GM11168 (cell line): ENCODE results near the gene TROAP.
"Not testable (repeated sequence)": the region's sequence is repeated elsewhere in the genome, so short reads cannot be mapped to it uniquely, and the experiment has no call there.

Source experiments
- in situ Hi-C: fragments of 300-500 bp; cut with MboI; formaldehyde crosslinking; loops from one replicate; pipeline ENCODE4 v1.12.0; 2022; ENCODE audit warnings: low sequenced_read_pairs; ENCODE audit not compliant: unreplicated experiment

Gene TROAP

GRCh38 chr12:49293056-49293956 is 29.7 kb upstream of the TROAP start:
- in situ Hi-C loops: loop anchor here (5.0 kb wide), 1 partner anchor 44 kb away; the partner anchor contains the start of gene C1QL4

DNA sequence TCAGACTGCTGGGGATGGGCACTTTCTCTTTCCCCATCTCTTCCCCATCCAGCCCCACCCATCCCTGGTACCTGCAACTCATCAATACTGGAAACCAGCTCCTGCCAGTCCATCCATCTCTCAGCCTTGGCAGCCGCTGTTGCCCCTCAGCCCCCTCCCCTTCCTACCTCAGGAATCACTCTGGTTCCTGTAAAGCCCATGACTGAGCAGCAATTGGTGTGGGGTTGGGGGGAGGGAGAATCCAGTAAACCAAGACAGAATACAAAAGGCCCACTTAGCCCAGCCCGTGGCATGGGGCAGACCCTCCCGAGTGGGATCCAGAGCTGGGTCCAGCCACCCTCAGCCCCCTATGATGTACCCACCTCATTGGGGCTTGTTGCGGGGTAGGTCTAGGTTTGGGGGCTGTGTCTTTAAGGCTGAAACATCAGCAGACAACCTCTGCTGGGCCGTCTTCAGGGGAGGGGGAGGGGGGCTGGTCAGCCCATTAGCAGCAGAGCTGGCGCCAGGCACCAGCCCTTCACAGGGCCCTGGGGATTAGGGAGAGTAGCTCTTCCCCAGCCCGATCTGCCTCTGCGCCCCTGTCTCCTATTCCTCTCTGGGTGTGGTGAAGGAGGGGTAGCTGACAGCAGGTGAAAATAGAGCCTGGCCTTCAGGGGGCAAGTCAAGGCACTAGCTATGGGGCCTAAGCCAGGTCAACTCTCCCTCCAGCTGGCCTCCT is 28.8 kb upstream of the TROAP start:
- in situ Hi-C loops: loop anchor here (5.0 kb wide), 1 partner anchor 43 kb away; the partner anchor contains the start of gene C1QL4

- in situ Hi-C loops: loop anchor here (5.0 kb wide), 1 partner anchor 43 kb away; the partner anchor contains the start of gene C1QL4
Measured at GRCh38 chr12:49294804-49295081, 28.3 kb upstream of the TROAP start.

GRCh38 chr12:49295082-49295936 is 27.7 kb upstream of the TROAP start, which contains the start of gene PRPH:
Gene PRPH, plus strand, starts transcription at chr12:49295147. Its CDS starts 54 bp downstream, at chr12:49295201.
- in situ Hi-C loops: no loop called here

DNA sequence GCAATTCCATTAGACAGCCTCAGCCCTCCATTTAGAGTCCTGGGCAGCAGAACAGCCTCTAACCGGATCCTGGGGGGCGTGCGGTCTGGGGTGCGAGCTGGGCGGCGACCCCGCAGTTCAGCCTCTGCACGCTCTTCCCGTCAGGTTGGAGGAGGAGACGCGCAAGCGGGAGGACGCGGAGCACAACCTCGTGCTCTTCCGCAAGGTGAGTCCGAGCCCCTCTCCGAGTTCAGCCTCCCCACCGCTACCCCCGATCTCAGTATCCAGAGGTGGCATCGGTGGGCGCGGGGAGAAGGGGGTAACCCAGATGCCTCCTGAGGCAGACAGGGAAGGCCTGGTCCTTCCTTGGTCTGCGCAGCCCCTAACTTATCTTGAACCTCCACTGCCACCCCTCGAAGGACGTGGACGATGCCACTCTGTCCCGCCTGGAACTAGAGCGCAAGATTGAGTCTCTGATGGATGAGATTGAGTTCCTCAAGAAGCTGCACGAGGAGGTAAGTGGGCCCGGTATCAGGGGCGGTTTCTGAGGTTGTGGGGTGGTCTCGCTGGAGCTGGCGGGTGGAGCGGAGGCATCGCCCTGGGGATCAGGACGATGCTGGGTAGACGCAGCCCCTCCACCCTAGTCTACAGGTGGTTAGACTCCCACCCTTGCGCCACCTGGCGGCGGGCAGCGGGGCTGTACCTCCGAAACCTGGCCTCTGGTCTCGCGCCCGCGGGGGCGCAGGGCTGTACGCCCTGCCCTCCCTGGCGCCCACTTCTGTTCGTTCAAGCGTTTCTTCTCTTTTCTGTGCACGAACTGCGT is 26.8 kb upstream of the TROAP start:
- in situ Hi-C loops: no loop called here

DNA sequence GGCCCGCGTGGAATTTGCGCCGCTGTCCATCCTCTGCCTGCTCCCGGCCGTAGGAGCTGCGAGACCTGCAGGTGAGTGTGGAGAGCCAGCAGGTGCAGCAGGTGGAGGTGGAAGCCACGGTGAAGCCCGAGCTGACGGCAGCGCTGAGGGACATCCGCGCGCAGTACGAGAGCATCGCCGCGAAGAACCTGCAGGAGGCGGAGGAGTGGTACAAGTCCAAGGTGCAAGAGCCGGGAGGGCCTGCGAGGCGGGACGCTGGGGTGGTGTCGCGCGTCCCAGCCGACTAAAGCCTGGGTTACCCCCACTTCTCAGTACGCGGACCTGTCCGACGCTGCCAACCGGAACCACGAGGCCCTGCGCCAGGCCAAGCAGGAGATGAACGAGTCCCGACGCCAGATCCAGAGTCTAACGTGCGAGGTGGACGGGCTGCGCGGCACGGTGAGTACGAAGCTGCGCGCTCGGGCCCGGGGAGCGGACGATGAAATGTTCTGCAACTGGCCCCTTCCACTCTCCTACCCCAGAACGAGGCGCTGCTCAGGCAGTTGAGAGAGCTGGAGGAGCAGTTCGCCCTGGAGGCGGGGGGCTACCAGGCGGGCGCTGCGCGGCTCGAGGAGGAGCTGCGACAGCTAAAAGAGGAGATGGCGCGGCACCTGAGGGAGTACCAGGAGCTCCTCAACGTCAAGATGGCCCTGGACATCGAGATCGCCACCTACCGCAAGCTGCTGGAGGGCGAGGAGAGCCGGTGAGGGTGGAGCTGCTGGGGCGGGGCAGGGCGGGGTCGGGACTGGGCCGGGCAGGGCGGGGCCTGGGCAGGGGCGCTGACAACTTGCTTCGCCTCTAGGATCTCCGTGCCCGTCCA is 26.0 kb upstream of the TROAP start:
- in situ Hi-C loops: no loop called here

GRCh38 chr12:49297695-49298060 is 25.4 kb upstream of the TROAP start:
- in situ Hi-C loops: no loop called here

DNA sequence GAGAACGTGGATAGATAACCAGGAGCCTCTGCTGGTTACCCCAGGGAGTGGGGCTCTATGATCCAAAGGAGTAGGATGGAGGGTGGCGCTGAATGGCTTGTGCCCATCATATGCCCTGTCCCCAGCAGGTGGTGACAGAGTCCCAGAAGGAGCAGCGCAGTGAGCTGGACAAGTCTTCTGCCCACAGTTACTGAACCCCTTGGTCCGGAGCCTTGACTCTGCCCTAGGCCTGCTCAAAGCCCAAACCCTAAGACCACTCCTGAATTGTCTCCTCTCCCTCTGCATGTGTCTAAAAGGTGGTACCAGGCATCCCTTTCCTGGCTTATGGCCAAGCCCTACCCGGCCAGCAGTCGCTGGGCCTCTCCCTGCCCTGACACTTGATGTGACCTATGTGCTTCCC is 24.9 kb upstream of the TROAP start:
- in situ Hi-C loops: no loop called here

- in situ Hi-C loops: no loop called here
Measured at GRCh38 chr12:49301760-49302159, 21.3 kb upstream of the TROAP start.

DNA sequence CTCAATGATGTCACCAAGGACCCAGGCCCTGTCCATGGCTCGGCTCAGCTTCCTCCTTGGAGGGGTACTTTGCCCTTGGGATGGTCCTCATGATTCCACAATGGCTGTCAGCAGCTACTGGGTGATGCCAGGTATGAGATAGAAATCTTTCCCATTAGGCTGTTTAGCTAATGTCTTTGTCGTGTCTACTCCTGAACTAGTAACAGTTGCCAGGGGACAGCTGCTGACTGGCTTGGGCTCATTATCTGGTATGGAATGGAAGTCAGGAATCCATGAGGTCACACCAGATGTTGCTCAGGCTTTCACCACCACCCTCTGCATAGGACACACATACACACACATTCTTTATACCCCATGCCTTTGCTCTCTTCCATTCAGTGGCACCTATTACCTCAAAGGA is 18.9 kb upstream of the TROAP start:
- in situ Hi-C loops: no loop called here

- in situ Hi-C loops: no loop called here
Measured at GRCh38 chr12:49305762-49306510, 17.1 kb upstream of the TROAP start.

- in situ Hi-C loops: no loop called here
Measured at GRCh38 chr12:49309386-49309785, 13.7 kb upstream of the TROAP start.

DNA sequence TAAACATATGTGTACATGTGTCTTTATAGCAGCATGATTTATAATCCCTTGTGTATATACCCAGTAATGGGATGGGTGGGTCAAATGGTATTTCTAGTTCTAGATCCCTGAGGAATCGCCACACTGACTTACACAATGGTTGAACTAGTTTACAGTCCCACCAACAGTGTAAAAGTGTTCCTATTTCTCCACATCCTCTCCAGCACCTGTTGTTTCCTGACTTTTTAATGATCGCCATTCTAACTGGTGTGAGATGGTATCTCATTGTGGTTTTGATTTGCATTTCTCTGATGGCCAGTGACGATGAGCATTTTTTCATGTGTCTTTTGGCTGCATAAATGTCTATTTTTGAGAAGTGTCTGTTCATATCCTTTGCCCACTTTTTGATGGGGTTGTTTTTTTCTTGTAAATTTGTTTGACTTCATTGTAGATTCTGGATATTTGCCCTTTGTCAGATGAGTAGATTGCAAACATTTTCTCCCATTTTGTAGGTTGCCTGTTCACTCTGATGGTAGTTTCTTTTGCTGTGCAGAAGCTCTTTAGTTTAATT is 12.5 kb upstream of the TROAP start:
- in situ Hi-C loops: not testable (repeated sequence)

GRCh38 chr12:49314811-49315210 is 8.2 kb upstream of the TROAP start:
- in situ Hi-C loops: no loop called here

- in situ Hi-C loops: not testable (repeated sequence)
Measured at GRCh38 chr12:49317118-49317517, 5.9 kb upstream of the TROAP start.

DNA sequence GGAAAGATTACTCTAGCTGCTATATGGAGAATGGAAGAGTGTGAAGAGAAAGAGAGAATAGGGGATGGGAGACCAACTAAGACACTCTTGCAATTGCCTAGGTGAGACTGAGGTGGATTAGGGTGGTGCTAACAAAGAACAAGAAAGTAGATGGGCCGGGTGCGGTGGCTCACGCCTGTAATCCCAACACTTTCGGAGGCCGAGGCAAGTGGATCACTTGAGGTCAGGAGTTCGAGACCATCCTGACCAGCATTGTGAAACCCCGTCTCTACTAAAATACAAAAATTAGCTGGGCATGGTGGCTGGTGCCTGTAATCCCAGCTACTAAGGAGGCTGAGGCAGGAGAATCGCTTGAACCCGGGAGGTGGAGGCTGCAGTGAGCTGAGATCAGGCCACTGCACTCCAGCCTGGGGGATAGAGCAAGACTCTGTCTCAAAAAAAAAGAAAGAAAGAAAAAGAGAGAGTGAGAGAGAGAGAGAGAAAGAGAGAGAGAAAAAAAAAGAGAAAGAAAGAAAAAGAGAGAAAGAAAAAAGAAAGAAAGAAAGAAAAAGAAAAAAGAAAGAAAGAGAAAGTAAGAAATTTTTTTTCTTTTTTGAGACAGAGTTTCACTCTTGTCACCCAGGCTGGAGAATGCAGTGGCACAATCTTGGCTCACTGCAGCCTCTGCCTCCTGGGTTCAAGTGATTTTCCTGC is 2.5 kb upstream of the TROAP start:
- in situ Hi-C loops: not testable (repeated sequence)

DNA sequence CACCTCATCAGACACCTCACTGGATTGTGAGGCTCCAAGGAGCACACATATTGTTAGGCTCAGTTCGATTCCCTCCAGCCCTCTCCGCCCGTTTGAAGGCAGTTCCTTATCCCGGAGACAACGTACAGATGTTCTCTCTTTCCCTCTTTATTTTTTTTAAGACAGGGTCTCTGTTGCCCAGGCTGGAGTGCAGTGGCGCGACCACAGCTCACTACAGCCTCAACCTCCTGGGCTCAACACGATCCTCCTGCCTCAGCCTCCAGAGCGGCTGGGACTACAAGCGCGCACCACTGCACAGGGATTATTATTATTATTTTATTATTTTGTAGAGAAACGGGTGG is 718 bp upstream of the TROAP start:
- in situ Hi-C loops: no loop called here
